Chondrocyte (in vitro differentiated cells): ENCODE measurements around the gene ABHD6. TPM values are rescaled to one million over a fixed set of nuclear protein-coding genes. Genes with fewer than 3 reads are reported as not detected.
"Not testable (repeated sequence)": the region's sequence is repeated elsewhere in the genome, so short reads cannot be mapped to it uniquely, and the experiment has no call there.

Experiments
- DNase-seq: peaks from one replicate; pipeline ENCODE4 v3.0.0; 2021; ENCODE audit warnings: mixed read lengths, low spot score
- H3K27ac Mint-ChIP-seq: one replicate; pipeline ENCODE4 v1.8.0; 2021; ENCODE audit warnings: mild to moderate bottlenecking, moderate library complexity, mixed read lengths; ENCODE audit not compliant: unreplicated experiment
- H3K27me3 Mint-ChIP-seq: 2 replicates; pipeline ENCODE4 v1.8.0; 2021; ENCODE audit warnings: low read depth, mixed read lengths
- H3K36me3 Mint-ChIP-seq: 2 replicates; pipeline ENCODE4 v1.8.0; 2021; ENCODE audit warnings: low read depth, mixed read lengths
- H3K4me1 Mint-ChIP-seq: 2 replicates; pipeline ENCODE4 v1.8.0; 2021; ENCODE audit warnings: low read depth, mild to moderate bottlenecking, mixed read lengths
- H3K4me3 Mint-ChIP-seq: one replicate; pipeline ENCODE4 v1.8.0; 2021; ENCODE audit warnings: mild to moderate bottlenecking, moderate library complexity, mixed read lengths; ENCODE audit not compliant: unreplicated experiment
- H3K9me3 Mint-ChIP-seq: 2 replicates; pipeline ENCODE4 v1.8.0; 2021; ENCODE audit warnings: low read depth, mixed read lengths
- CTCF ChIP-seq: fragments of 200-600 bp; sonication (generic); IDR thresholded peaks from 2 replicates; pipeline ENCODE4 v1.5.0; 2021; ENCODE audit warnings: antibody characterized with exemption, mild to moderate bottlenecking, moderate library complexity
- total RNA-seq: library from RNA; stranded (reverse); gene quantifications from 3 replicates; pipeline ENCODE4 v1.2.1, GENCODE V29; 2021

The ABHD6 gene
- total RNA-seq, 1 donor from 2014 or later, result 7.4 TPM

GRCh38 chr3:58216496-58217195 is 20.9 kb upstream of the ABHD6 start:
- Mint-ChIP-seq H3K27me3 (peaks cover 14% of the 10 kb centered on the region), H3K9me3 (peaks cover 10% of the 10 kb centered on the region), H3K36me3 (no peaks in the 10 kb centered on the region), H3K27ac (no peak overlapping the region), H3K4me3 (no peak overlapping the region), H3K4me1 (peaks cover 6% of the 10 kb centered on the region)
- no peak for TF ChIP-seq CTCF
- no peak for DNase-seq

GRCh38 chr3:58217209-58217811 is 20.3 kb upstream of the ABHD6 start:
- Mint-ChIP-seq H3K4me3 (peak overlapping the region; percentile 40), H3K27ac (no peak overlapping the region), H3K4me1 (peaks cover 6% of the 10 kb centered on the region), H3K9me3 (peaks cover 10% of the 10 kb centered on the region), H3K27me3 (peaks cover 12% of the 10 kb centered on the region), H3K36me3 (no peaks in the 10 kb centered on the region)
- TF ChIP-seq CTCF, result peak; percentile 91
- no peak for DNase-seq

GRCh38 chr3:58218904-58219303 is 18.7 kb upstream of the ABHD6 start:
- peaks cover 6% of the 10 kb centered on the region for H3K4me1 Mint-ChIP-seq

GRCh38 chr3:58222161-58222724 is 15.3 kb upstream of the ABHD6 start:
- no peak for TF ChIP-seq CTCF
- Mint-ChIP-seq H3K4me1 (peaks cover 3% of the 10 kb centered on the region), H3K4me3 (no peak overlapping the region), H3K9me3 (peaks cover 10% of the 10 kb centered on the region), H3K27ac (no peak overlapping the region), H3K36me3 (no peaks in the 10 kb centered on the region), H3K27me3 (peaks cover 10% of the 10 kb centered on the region)
- DNase-seq, result no peak

More at GRCh38 chr3:58218904-58219303, 18.7 kb upstream of the ABHD6 start:
- no peak overlapping the region for H3K27ac Mint-ChIP-seq
- TF ChIP-seq CTCF, result no peak
- H3K36me3 Mint-ChIP-seq, result no peaks in the 10 kb centered on the region
- H3K27me3 Mint-ChIP-seq, result peaks cover 12% of the 10 kb centered on the region
- peaks cover 10% of the 10 kb centered on the region for H3K9me3 Mint-ChIP-seq
- DNase-seq, result no peak
- H3K4me3 Mint-ChIP-seq, result no peak overlapping the region

- no peak for DNase-seq
- Mint-ChIP-seq H3K27me3 (peaks cover 10% of the 10 kb centered on the region), H3K4me1 (no peaks in the 10 kb centered on the region), H3K4me3 (no peak overlapping the region), H3K27ac (no peak overlapping the region), H3K9me3 (peaks cover 10% of the 10 kb centered on the region), H3K36me3 (no peaks in the 10 kb centered on the region)
- TF ChIP-seq CTCF, result no peak
Observed at GRCh38 chr3:58223855-58224254, 13.7 kb upstream of the ABHD6 start.

GRCh38 chr3:58227933-58228332 is 9.7 kb upstream of the ABHD6 start:
- H3K27ac Mint-ChIP-seq, DNase-seq, H3K4me3 Mint-ChIP-seq, H3K9me3 Mint-ChIP-seq, H3K36me3 Mint-ChIP-seq, H3K4me1 Mint-ChIP-seq: not testable (repeated sequence)
- H3K27me3 Mint-ChIP-seq, result peaks cover 15% of the 10 kb centered on the region
